NCI-H748 (cell line): Measurements from ENCODE around the gene BHLHA9.

Experiments
- DNase-seq: peaks from one replicate; lab custom pipeline; 2025; ENCODE audit not compliant: unreplicated experiment; lab: John Stamatoyannopoulos, UW

BHLHA9 gene

GRCh38 chr17:1251866-1252608 lies 18.2 kb upstream of the BHLHA9 start:
- peak; percentile 99 for DNase-seq

GRCh38 chr17:1255041-1255440 lies 15.2 kb upstream of the BHLHA9 start:
- no peak for DNase-seq

- DNase-seq = no peak
Measured at GRCh38 chr17:1256699-1257098, 13.5 kb upstream of the BHLHA9 start.

GRCh38 chr17:1260086-1260769 lies 10.0 kb upstream of the BHLHA9 start:
- peak; percentile 63 for DNase-seq

- DNase-seq = no peak
Measured at GRCh38 chr17:1260770-1261161, 9.5 kb upstream of the BHLHA9 start.

GRCh38 chr17:1264196-1264595 lies 6.0 kb upstream of the BHLHA9 start:
- no peak for DNase-seq

GRCh38 chr17:1267471-1267943 lies 2.7 kb upstream of the BHLHA9 start:
- DNase-seq = no peak

GRCh38 chr17:1271030-1271423 lies 783 bp downstream of the BHLHA9 start:
- no peak for DNase-seq

GRCh38 chr17:1271441-1271840 lies 1.2 kb downstream of the BHLHA9 start:
- DNase-seq = no peak

GRCh38 chr17:1272701-1273100 lies 2.5 kb downstream of the BHLHA9 start:
- DNase-seq = no peak

- no peak for DNase-seq
Measured at GRCh38 chr17:1273492-1274244, 3.4 kb downstream of the BHLHA9 start.

- no peak for DNase-seq
Measured at GRCh38 chr17:1274245-1274608, 4.0 kb downstream of the BHLHA9 start.

GRCh38 chr17:1275205-1275961 lies 5.1 kb downstream of the BHLHA9 start:
- DNase-seq = no peak

- peak; percentile 57 for DNase-seq
Measured at GRCh38 chr17:1275962-1276736, 5.9 kb downstream of the BHLHA9 start.

- no peak for DNase-seq
Measured at GRCh38 chr17:1280652-1281051, 10.4 kb downstream of the BHLHA9 start.

- no peak for DNase-seq
Measured at GRCh38 chr17:1286379-1287106, 16.3 kb downstream of the BHLHA9 start.

- DNase-seq = no peak
Measured at GRCh38 chr17:1289695-1290094, 19.5 kb downstream of the BHLHA9 start.

- no peak for DNase-seq
Measured at GRCh38 chr17:1290676-1291075, 20.4 kb downstream of the BHLHA9 start.

GRCh38 chr17:1294157-1294717 lies 24.0 kb downstream of the BHLHA9 start:
- peak; percentile 49 for DNase-seq
